Measurements from ENCODE around the gene RPS6KA2.

DNA sequence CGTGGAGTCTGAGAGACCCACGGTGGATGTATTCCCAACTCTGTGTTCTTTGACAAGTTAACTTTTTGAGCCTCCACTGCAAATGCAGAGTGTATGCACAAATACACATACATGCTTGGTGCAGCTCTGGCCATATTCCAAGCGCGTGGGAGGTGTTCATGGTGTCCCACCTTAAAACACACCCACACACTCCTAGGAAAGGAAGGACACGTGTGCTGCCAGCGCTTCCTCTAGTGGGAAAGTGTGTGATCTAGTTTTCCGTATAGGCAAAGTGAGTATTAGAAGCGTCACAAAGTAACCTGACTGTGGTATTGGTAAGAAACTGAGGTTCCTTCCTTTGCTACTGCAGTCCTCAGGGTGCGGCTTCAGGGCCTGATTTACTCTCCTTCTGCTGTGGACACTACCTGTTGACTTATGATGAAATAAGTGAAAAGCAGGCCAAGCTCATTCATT lies 208.3 kb downstream of the RPS6KA2 start:
- TF ChIP-seq, protein P1, sequence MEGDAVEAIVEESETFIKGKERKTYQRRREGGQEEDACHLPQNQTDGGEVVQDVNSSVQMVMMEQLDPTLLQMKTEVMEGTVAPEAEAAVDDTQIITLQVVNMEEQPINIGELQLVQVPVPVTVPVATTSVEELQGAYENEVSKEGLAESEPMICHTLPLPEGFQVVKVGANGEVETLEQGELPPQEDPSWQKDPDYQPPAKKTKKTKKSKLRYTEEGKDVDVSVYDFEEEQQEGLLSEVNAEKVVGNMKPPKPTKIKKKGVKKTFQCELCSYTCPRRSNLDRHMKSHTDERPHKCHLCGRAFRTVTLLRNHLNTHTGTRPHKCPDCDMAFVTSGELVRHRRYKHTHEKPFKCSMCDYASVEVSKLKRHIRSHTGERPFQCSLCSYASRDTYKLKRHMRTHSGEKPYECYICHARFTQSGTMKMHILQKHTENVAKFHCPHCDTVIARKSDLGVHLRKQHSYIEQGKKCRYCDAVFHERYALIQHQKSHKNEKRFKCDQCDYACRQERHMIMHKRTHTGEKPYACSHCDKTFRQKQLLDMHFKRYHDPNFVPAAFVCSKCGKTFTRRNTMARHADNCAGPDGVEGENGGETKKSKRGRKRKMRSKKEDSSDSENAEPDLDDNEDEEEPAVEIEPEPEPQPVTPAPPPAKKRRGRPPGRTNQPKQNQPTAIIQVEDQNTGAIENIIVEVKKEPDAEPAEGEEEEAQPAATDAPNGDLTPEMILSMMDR (IDR thresholded peaks at IDR 0.05) = no peak
- no peak for TF ChIP-seq POLR2A (IDR thresholded peaks at IDR 0.05)

Data from breast epithelium (tissue), 3 donors.